M059J (cell line): ENCODE measurements around the gene ST3GAL3. TPM values are rescaled to one million over a fixed set of nuclear protein-coding genes. Genes with fewer than 3 reads are reported as not detected.

Experiments used
- DNase-seq: peaks from one replicate; pipeline ENCODE4 v3.0.0-alpha.2; 2012; ENCODE audit warnings: low read depth
- total RNA-seq: library from RNA; depleted of rRNA; stranded (reverse); fragments of >200 nt; shearing (Covaris generic); gene quantifications from 2 replicates; pipeline ENCODE4 v1.2.3, GENCODE V29; 2014; rRNA removed

ST3GAL3 gene
- total RNA-seq, 1 experiment from 2014 or later = 15.0 TPM

GRCh38 chr1:43979528-43980254, 272.4 kb downstream of the ST3GAL3 start:
- DNase-seq = peak; percentile 58

- no peak for DNase-seq
Measured at GRCh38 chr1:43980255-43981134, 273.2 kb downstream of the ST3GAL3 start.

Other genes starting within 250 kb of the ST3GAL3 start
- 17.0 and 31.1 TPM in 2 replicates for gene PTPRF, start 176.7 kb upstream of the ST3GAL3 start, total RNA-seq
- gene KDM4A, start 57.4 kb upstream of the ST3GAL3 start, total RNA-seq = 20.1 and 28.4 TPM in 2 replicates
- gene ARTN, start 226.3 kb downstream of the ST3GAL3 start, total RNA-seq = 4.0 and 4.4 TPM in 2 replicates
- gene IPO13, start 239.4 kb downstream of the ST3GAL3 start, total RNA-seq = 15.3 and 26.5 TPM in 2 replicates